ENCODE results near the gene LONP1.

The LONP1 gene

DNA sequence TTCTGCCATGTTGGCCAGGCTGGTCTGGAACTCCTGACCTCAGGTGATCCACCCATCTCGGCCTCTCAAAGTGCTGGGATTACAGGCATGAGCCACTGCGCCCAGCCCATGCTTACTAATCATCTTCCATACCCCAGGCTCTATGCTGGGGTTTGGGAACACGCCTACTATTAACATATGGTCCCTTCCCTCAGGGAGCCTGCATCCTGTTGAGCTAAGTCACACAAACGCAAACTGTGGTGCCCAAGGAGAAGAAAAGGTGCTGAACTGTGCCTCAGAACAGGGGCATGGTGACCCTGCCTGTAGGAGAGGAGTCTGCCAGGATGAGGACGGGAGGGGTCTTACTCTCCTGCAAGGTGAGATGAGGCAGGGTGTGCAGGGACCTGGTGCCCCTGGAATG is 45.2 kb downstream of the LONP1 start:
- no peak for DNase-seq (ENCODE audit: low read depth)
- TF ChIP-seq, protein P1, sequence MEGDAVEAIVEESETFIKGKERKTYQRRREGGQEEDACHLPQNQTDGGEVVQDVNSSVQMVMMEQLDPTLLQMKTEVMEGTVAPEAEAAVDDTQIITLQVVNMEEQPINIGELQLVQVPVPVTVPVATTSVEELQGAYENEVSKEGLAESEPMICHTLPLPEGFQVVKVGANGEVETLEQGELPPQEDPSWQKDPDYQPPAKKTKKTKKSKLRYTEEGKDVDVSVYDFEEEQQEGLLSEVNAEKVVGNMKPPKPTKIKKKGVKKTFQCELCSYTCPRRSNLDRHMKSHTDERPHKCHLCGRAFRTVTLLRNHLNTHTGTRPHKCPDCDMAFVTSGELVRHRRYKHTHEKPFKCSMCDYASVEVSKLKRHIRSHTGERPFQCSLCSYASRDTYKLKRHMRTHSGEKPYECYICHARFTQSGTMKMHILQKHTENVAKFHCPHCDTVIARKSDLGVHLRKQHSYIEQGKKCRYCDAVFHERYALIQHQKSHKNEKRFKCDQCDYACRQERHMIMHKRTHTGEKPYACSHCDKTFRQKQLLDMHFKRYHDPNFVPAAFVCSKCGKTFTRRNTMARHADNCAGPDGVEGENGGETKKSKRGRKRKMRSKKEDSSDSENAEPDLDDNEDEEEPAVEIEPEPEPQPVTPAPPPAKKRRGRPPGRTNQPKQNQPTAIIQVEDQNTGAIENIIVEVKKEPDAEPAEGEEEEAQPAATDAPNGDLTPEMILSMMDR (conservative IDR thresholded peaks at IDR 0.05; ENCODE audit: low read depth, low read length) = no peak
- H3K4me3 ChIP-seq (ENCODE audit: low read length) = no peak overlapping the region

DNA sequence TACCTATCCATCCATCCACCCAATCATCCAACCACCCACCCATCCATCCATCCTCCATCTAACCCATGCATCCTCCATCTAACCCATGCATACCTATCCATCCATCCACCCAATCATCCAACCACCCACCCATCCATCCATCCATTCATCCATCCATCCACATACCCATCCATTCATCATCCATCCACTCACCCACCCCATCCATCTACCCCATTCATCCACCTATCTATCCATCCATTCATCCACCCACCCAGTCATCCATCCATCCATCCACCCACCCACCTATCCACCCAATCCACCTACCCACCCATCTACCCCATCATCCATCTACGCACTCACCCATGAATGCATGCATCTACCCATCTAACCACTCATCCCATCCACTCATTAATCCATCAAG is 46.2 kb downstream of the LONP1 start:
- TF ChIP-seq, protein P1 (conservative IDR thresholded peaks at IDR 0.05; ENCODE audit: low read depth, low read length) = no peak
- no peak for DNase-seq (ENCODE audit: low read depth)
- H3K4me3 ChIP-seq (ENCODE audit: low read length) = no peak overlapping the region

DNA sequence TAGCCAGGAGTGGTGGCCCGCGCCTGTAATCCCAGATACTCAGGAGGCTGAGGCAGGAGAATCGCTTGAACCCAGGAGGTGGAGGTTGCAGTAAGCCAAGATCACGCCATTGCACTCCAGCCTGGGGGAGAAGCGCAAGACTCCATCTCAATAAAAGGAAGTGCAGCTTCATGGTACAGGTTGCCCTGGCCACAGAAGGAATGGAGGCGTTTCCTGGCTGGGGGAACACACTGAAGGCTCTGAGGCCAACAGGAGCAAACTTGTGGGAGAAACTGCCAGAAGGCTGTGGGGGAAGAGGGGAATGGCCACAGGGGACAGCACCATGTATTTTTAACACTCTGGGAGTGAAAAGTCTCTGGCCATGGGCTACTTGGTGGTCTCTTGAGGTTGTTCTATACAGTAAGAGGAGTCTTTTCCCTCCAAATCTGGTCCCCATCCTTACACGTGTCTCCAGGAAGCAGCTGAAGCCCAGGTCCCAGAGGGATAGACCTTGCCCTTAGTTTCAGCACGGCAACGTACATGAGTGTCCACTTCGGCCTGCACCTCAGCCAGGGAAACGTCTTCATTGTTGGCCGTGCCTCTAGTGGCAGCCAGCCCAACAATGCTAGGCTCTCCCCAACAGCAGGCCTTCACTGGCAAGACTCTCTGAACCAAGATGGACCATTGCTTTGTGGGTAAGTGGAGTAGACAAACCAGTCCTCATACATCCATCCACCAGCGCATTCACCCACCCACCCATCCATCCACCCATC is 47.1 kb downstream of the LONP1 start:
- no peak overlapping the region for H3K4me3 ChIP-seq (ENCODE audit: low read length)
- TF ChIP-seq, protein P1 (conservative IDR thresholded peaks at IDR 0.05; ENCODE audit: low read depth, low read length) = no peak
- no peak for DNase-seq (ENCODE audit: low read depth)

DNA sequence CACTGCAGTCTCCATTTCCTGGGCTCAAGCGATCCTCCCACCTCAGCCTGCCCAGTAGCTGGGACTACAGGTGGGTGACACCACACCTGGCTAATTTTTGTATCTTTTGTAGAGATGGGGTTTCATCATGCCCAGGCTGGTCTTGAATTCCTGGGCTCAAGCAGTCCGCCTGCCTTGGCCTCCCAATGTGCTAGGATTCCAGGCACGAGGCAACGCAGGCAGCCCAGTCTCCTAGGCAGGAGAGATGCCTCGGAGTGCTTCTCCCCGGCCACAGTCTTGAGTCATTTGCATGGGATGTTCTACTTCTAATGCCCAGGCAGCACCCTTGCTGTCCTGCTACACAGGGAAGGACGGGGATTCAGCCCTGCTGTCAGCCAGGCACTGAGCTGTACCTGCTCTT is 48.3 kb downstream of the LONP1 start:
- H3K4me3 ChIP-seq (ENCODE audit: low read length) = no peak overlapping the region
- TF ChIP-seq, protein P1 (conservative IDR thresholded peaks at IDR 0.05; ENCODE audit: low read depth, low read length) = no peak
- DNase-seq (ENCODE audit: low read depth) = no peak

DNA sequence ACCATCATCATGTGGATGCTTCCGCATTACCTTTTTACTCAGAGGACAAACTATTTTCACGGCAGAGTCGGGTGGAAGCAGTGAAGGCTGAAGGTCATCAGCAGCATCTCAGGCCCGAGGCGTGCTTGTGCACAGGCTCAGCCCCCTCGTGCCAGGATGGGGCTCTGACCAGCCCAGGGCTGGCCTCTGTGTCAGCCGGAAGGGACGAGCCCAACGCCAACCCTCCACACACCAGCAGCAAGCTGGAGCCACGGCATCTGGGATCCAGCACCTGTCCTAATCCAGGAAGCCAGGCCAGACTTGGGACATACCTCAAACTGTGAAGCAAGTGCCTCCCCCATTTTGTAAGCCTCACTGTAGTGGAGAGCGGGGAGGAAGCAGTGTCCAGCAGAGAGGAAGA is 50.7 kb downstream of the LONP1 start:
- TF ChIP-seq, protein P1 (conservative IDR thresholded peaks at IDR 0.05; ENCODE audit: low read depth, low read length) = no peak
- no peak for DNase-seq (ENCODE audit: low read depth)
- no peak overlapping the region for H3K4me3 ChIP-seq (ENCODE audit: low read length)

DNA sequence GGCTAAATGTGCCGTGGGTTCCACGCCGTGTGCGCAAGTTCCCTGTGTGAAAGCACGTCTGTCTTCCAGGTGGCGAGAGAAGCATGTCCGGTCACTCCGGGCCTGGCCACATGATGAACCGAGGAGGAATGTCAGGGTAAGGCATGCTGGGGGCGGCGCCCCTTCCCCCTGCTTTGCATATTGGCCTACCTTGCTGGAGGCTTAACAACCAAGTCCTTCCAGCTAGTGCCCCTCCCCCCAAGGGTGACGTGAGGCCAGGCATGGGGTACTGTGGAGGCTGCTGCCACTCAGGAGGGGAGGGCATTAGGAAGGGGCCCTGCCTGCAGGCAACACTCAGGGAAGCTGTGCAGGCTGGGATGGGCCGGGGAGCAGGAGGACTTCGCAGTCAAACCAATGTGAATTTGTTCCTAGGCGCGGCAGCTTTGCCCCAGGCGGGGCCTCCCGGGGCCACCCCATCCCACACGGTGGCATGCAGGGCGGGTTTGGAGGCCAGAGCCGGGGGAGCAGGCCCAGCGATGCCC is 52.1 kb downstream of the LONP1 start:
- TF ChIP-seq, protein P1 (conservative IDR thresholded peaks at IDR 0.05; ENCODE audit: low read depth, low read length) = no peak

More for the DNA sequence above, 52.1 kb downstream of the LONP1 start:
- H3K4me3 ChIP-seq (ENCODE audit: low read length) = no peak overlapping the region
- no peak for DNase-seq (ENCODE audit: low read depth)
